IMR-90 (cell line): ENCODE measurements around the gene CAMTA1. TPM values are rescaled to one million over a fixed set of nuclear protein-coding genes. Genes with fewer than 3 reads are reported as not detected.

ENCODE experiments used
- ATAC-seq: fragments of 200-7000 bp; cut with Tn5 transposase; 2 replicates; pipeline ENCODE4 v1.9.1; 2020; ENCODE audit warnings: low read depth, mild to moderate bottlenecking, moderate library complexity
- BruUV-seq: library from RNA; stranded (reverse); fragments of 400-500 nt; replicated peaks from 2 replicates; lab custom pipeline; 2021; lab: Mats Ljungman, UMichigan
- CTCF ChIA-PET: fragments of 300-600 bp; formaldehyde crosslinking; extraction: SDS; loops from one replicate; lab custom pipeline; 2021; ENCODE audit warnings: antibody characterized with exemption; lab: Yijun Ruan, JAX
- POLR2A ChIA-PET: fragments of 300-600 bp; sonication (Branson Sonifier 250); formaldehyde crosslinking; loops from one replicate; lab custom pipeline; 2022; ENCODE audit warnings: antibody characterized with exemption; ENCODE audit not compliant: unreplicated experiment; lab: Charles Lee
- DNase-seq: peaks from one replicate; pipeline ENCODE4 v3.0.0; 2013
- H2AFZ ChIP-seq: replicated peaks from 2 replicates; pipeline ENCODE3; 2013; ENCODE audit warnings: low read length, mild to moderate bottlenecking; ENCODE audit not compliant: poor library complexity
- H2AK5ac ChIP-seq: 2 replicates; pipeline ENCODE4 v1.6.1; 2013; ENCODE audit warnings: low read depth, low read length, inconsistent platforms
- H2AK9ac ChIP-seq: replicated peaks from 2 replicates; pipeline ENCODE3; 2013; ENCODE audit warnings: mild to moderate bottlenecking, low read depth, low read length, moderate library complexity; ENCODE audit not compliant: poor library complexity
- H2BK120ac ChIP-seq: 2 replicates; pipeline ENCODE4 v1.6.1; 2013; ENCODE audit warnings: low read depth, low read length, inconsistent platforms
- H2BK15ac ChIP-seq: 3 replicates; pipeline ENCODE4 v1.6.1; 2013; ENCODE audit warnings: low read depth, low read length, inconsistent platforms
- H2BK20ac ChIP-seq: 2 replicates; pipeline ENCODE4 v1.6.1; 2013; ENCODE audit warnings: low read depth, mild to moderate bottlenecking, inconsistent platforms, low read length, moderate library complexity
- H2BK5ac ChIP-seq: 2 replicates; pipeline ENCODE4 v1.6.1; 2013; ENCODE audit warnings: mild to moderate bottlenecking, low read depth, low read length, inconsistent platforms; ENCODE audit not compliant: poor library complexity, severe bottlenecking
- H3K14ac ChIP-seq: replicated peaks from 2 replicates; pipeline ENCODE4 v1.6.1; 2013; ENCODE audit warnings: low read depth, low read length, inconsistent platforms
- H3K18ac ChIP-seq: 2 replicates; pipeline ENCODE4 v1.6.1; 2013; ENCODE audit warnings: low read depth, low read length, control low read depth
- H3K23ac ChIP-seq: 2 replicates; pipeline ENCODE4 v1.6.1; 2013; ENCODE audit warnings: low read depth, low read length, inconsistent platforms
- H3K27ac ChIP-seq: 2 replicates; pipeline ENCODE4 v1.5.1; 2013; ENCODE audit warnings: mild to moderate bottlenecking, control low read depth, low read length; ENCODE audit not compliant: insufficient read depth
- H3K27me3 ChIP-seq: 2 replicates; pipeline ENCODE4 v1.6.1; 2013; ENCODE audit warnings: low read length; ENCODE audit not compliant: control insufficient read depth, insufficient read depth
- H3K36me3 ChIP-seq: 2 replicates; pipeline ENCODE4 v1.6.1; 2013; ENCODE audit warnings: low read length, mixed read lengths; ENCODE audit not compliant: control insufficient read depth, insufficient read depth
- H3K4ac ChIP-seq: 2 replicates; pipeline ENCODE4 v1.6.1; 2013; ENCODE audit warnings: low read depth, low read length, inconsistent platforms
- H3K4me1 ChIP-seq: 2 replicates; pipeline ENCODE4 v1.6.1; 2013; ENCODE audit warnings: low read length, mixed read lengths; ENCODE audit not compliant: control insufficient read depth, insufficient read depth
- H3K4me2 ChIP-seq: 2 replicates; pipeline ENCODE4 v1.6.1; 2013; ENCODE audit warnings: low read depth, mild to moderate bottlenecking, control low read depth, low read length, moderate library complexity
- H3K4me3 ChIP-seq: 2 replicates; pipeline ENCODE4 v1.5.1; 2013; ENCODE audit warnings: low read depth, mild to moderate bottlenecking, control low read depth, low read length, moderate library complexity; ENCODE audit not compliant: insufficient read depth
- H3K56ac ChIP-seq: 2 replicates; pipeline ENCODE4 v1.6.1; 2013; ENCODE audit warnings: low read length, inconsistent platforms; ENCODE audit not compliant: insufficient read depth; ENCODE audit errors: extremely low read depth
- H3K79me1 ChIP-seq, 2 experiments: 2 replicates each; pipeline ENCODE4 v1.6.1; 2013; ENCODE audit warnings: low read length in 2 of 2, inconsistent platforms in 1 of 2, low read depth in 1 of 2
- H3K9ac ChIP-seq: 2 replicates; pipeline ENCODE4 v1.6.1; 2013; ENCODE audit warnings: low read depth, low read length, control low read depth
- H3K9me1 ChIP-seq: 2 replicates; pipeline ENCODE4 v1.6.1; 2013; ENCODE audit warnings: low read length, inconsistent platforms; ENCODE audit not compliant: insufficient read depth
- H3K9me3 ChIP-seq: 2 replicates; pipeline ENCODE4 v1.6.1; 2013; ENCODE audit warnings: low read length; ENCODE audit not compliant: control insufficient read depth, insufficient read depth
- H4K20me1 ChIP-seq: 2 replicates; pipeline ENCODE4 v1.6.1; 2013; ENCODE audit warnings: low read length, inconsistent platforms; ENCODE audit not compliant: insufficient read depth
- H4K5ac ChIP-seq: 2 replicates; pipeline ENCODE4 v1.6.1; 2013; ENCODE audit warnings: mild to moderate bottlenecking, low read depth, low read length, control low read depth
- H4K8ac ChIP-seq, 2 experiments: 2 replicates each; pipeline ENCODE4 v1.6.1; 2013; ENCODE audit warnings: low read depth in 2 of 2, low read length in 2 of 2, control low read depth in 1 of 2, inconsistent platforms in 1 of 2
- H4K91ac ChIP-seq: 2 replicates; pipeline ENCODE4 v1.6.1; 2013; ENCODE audit warnings: low read depth, low read length, inconsistent platforms; ENCODE audit not compliant: insufficient read depth
- BHLHE40 ChIP-seq: fragments of 150-350 bp; IDR thresholded peaks from 2 replicates; pipeline ENCODE4 v1.6.1; 2016; ENCODE audit warnings: mild to moderate bottlenecking, low read depth, low read length
- CEBPB ChIP-seq: IDR thresholded peaks from 2 replicates; pipeline ENCODE4 v1.6.1; 2012; ENCODE audit warnings: low read depth, low read length, improper control_type of control experiment
- CHD1 ChIP-seq: IDR thresholded peaks from 2 replicates; pipeline ENCODE4 v1.6.1; 2012; ENCODE audit warnings: low read depth, low read length, improper control_type of control experiment
- FOS ChIP-seq: fragments of 150-350 bp; IDR thresholded peaks from 2 replicates; pipeline ENCODE4 v1.6.1; 2016; ENCODE audit warnings: low read depth, low read length
- MAFK ChIP-seq: IDR thresholded peaks from 2 replicates; pipeline ENCODE4 v1.6.1; 2012; ENCODE audit warnings: low read depth, low read length, improper control_type of control experiment
- MAZ ChIP-seq: IDR thresholded peaks from 2 replicates; pipeline ENCODE4 v1.6.1; 2012; ENCODE audit warnings: low read depth, mild to moderate bottlenecking, low read length, improper control_type of control experiment, moderate library complexity, borderline replicate concordance
- MXI1 ChIP-seq: IDR thresholded peaks from 2 replicates; pipeline ENCODE4 v1.6.1; 2012; ENCODE audit warnings: low read depth, mild to moderate bottlenecking, low read length, moderate library complexity, borderline replicate concordance
- NFE2L2 ChIP-seq: fragments of 150-350 bp; IDR thresholded peaks from 2 replicates; pipeline ENCODE4 v1.6.1; 2016; ENCODE audit warnings: low read depth, mild to moderate bottlenecking, low read length
- POLR2A ChIP-seq: IDR thresholded peaks from 2 replicates; pipeline ENCODE4 v1.6.1; 2012; ENCODE audit warnings: mild to moderate bottlenecking, low read depth, low read length
- RAD21 ChIP-seq: IDR thresholded peaks from 2 replicates; pipeline ENCODE4 v1.6.1; 2012; ENCODE audit warnings: low read length, improper control_type of control experiment
- RCOR1 ChIP-seq: IDR thresholded peaks from 2 replicates; pipeline ENCODE4 v1.6.1; 2012; ENCODE audit warnings: mild to moderate bottlenecking, low read length, improper control_type of control experiment; ENCODE audit not compliant: insufficient replicate concordance
- RFX5 ChIP-seq: IDR thresholded peaks from 2 replicates; pipeline ENCODE4 v1.8.0; 2012; ENCODE audit warnings: low read depth, mild to moderate bottlenecking, low read length, moderate library complexity
- SMC3 ChIP-seq: fragments of 150-350 bp; IDR thresholded peaks from 2 replicates; pipeline ENCODE4 v1.6.1; 2016; ENCODE audit warnings: low read depth, mild to moderate bottlenecking, antibody characterized with exemption, low read length, moderate library complexity
- WGBS, 2 experiments: methylation state at CpG; one replicate each; pipeline versions ENCODE4 v1.1.5 to v1.1.7; 2013; ENCODE audit warnings: missing lambda C conversion rate in 2 of 2; ENCODE audit not compliant: insufficient read length in 1 of 2; ENCODE audit errors: extremely low coverage in 2 of 2; 5-methylcytosine and 5-hydroxymethylcytosine counted together
- dilution Hi-C: fragments of 300-500 bp; cut with HindIII; formaldehyde crosslinking; loops from one replicate; pipeline ENCODE4 v1.14.3; 2018; ENCODE audit warnings: low sequenced_read_pairs; ENCODE audit not compliant: unreplicated experiment
- in situ Hi-C: fragments of 300-500 bp; cut with MboI; formaldehyde crosslinking; loops from 3 replicates; pipeline ENCODE4 v1.14.3; 2019; ENCODE audit warnings: low sequenced_read_pairs, inconsistent platforms, mixed read lengths
- intact Hi-C: fragments of 100-400 bp; cut with micrococcal nuclease; formaldehyde crosslinking; loops from 2 replicates; pipeline ENCODE4 v1.10.0; 2022
- polyA plus RNA-seq, 3 experiments: library from polyadenylated mRNA; depleted of rRNA; stranded (reverse); fragments of >200 nt; gene quantifications; 2 replicates each; pipeline ENCODE4 v1.2.3, GENCODE V29; 2012; ENCODE audit warnings: low replicate concordance in 1 of 3
- total RNA-seq: library from RNA; depleted of rRNA; stranded (reverse); fragments of >200 nt; gene quantifications from 2 replicates; pipeline ENCODE4 v1.2.3, GENCODE V29; 2012
- TF ChIP-seq, protein P1 (sequence below): fragments of 150-350 bp; IDR thresholded peaks from 2 replicates; pipeline ENCODE4 v1.6.1; 2016; ENCODE audit warnings: low read depth, mild to moderate bottlenecking, low read length, moderate library complexity, borderline replicate concordance
- TF ChIP-seq, protein P2 (sequence below): conservative IDR thresholded peaks from 2 replicates; pipeline ENCODE4 v1.5.1; 2012; ENCODE audit warnings: mild to moderate bottlenecking, low read depth, low read length, improper control_type of control experiment
- TF ChIP-seq, protein P3 (sequence below): fragments of 150-350 bp; IDR thresholded peaks from 2 replicates; pipeline ENCODE4 v1.6.1; 2017; ENCODE audit warnings: mild to moderate bottlenecking, antibody characterized with exemption, low read length, low read depth

The CAMTA1 gene
- total and polyA plus RNA-seq, 2 of the 4 experiments (the other 2 are of a cell fraction), result 35.5 to 74.3 TPM

DNA sequence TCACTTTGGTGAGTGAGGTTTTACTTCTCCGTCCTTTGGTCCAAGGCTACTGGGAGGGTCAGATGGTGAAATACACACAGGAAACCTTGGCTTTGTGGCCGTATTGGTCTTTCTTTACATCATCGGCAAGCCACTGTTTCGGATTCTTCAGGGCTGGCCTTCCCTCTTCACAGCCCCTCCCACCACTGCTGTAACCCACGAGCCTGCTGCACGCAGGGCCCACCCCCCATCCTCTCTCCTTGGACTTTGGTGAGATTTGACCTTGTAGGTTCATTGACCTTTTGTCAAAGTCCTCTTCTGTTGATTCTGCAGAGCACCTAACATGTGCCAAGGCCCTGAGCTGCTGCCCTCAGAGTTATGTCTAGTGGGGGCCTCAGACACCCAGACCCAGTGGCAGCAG is 328.6 kb downstream of the CAMTA1 start:
- ATAC-seq (no peak), DNase-seq (no peak)
- Histone ChIP-seq H2BK20ac (no peak overlapping the region), H3K27me3 (peaks cover 7% of the 10 kb centered on the region), H3K4me1 (peaks cover 2% of the 10 kb centered on the region; the same call in 1 of the 2 replicates), H3K9me3 (no peaks in the 10 kb centered on the region; the same call in 1 of the 2 replicates), H3K56ac (no peak overlapping the region), H2AK5ac (no peak overlapping the region), H3K27ac (no peak overlapping the region), H3K4me3 (no peak overlapping the region), H3K36me3 (no peaks in the 10 kb centered on the region), H3K4me2 (no peak overlapping the region), H3K9me1 (no peaks in the 10 kb centered on the region), H2AK9ac (no peak overlapping the region), H2BK15ac (no peak overlapping the region), H2BK120ac (no peak overlapping the region), H2BK5ac (no peak overlapping the region), H3K23ac (no peak overlapping the region), H3K9ac (no peak overlapping the region), H4K91ac (no peak overlapping the region), H3K14ac (no peak overlapping the region), H3K79me1 (no peaks in the 10 kb centered on the region), H4K5ac (no peak overlapping the region), H4K8ac (no peak overlapping the region), H4K20me1 (no peaks in the 10 kb centered on the region), H3K18ac (no peak overlapping the region), H2AFZ (no peak overlapping the region), H3K4ac (no peak overlapping the region)
- dilution Hi-C loops, result no loop called here
- intact Hi-C loops, result no loop called here
- 82% methylated on average over 2 of the region's 6 CpGs; no CpG with 5 or more reads in 1 of the 2 experiments for WGBS, 2 experiments
- CTCF ChIA-PET, result no interaction called here
- TF ChIP-seq MXI1, result no peak
- TF ChIP-seq CEBPB, result no peak
- TF ChIP-seq MAFK, result no peak
- no peak for TF ChIP-seq POLR2A
- TF ChIP-seq, protein P1, sequence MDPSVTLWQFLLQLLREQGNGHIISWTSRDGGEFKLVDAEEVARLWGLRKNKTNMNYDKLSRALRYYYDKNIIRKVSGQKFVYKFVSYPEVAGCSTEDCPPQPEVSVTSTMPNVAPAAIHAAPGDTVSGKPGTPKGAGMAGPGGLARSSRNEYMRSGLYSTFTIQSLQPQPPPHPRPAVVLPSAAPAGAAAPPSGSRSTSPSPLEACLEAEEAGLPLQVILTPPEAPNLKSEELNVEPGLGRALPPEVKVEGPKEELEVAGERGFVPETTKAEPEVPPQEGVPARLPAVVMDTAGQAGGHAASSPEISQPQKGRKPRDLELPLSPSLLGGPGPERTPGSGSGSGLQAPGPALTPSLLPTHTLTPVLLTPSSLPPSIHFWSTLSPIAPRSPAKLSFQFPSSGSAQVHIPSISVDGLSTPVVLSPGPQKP, result no peak
- no peak for TF ChIP-seq RCOR1
- TF ChIP-seq, protein P2, sequence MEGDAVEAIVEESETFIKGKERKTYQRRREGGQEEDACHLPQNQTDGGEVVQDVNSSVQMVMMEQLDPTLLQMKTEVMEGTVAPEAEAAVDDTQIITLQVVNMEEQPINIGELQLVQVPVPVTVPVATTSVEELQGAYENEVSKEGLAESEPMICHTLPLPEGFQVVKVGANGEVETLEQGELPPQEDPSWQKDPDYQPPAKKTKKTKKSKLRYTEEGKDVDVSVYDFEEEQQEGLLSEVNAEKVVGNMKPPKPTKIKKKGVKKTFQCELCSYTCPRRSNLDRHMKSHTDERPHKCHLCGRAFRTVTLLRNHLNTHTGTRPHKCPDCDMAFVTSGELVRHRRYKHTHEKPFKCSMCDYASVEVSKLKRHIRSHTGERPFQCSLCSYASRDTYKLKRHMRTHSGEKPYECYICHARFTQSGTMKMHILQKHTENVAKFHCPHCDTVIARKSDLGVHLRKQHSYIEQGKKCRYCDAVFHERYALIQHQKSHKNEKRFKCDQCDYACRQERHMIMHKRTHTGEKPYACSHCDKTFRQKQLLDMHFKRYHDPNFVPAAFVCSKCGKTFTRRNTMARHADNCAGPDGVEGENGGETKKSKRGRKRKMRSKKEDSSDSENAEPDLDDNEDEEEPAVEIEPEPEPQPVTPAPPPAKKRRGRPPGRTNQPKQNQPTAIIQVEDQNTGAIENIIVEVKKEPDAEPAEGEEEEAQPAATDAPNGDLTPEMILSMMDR, result no peak
- TF ChIP-seq SMC3, result no peak
- TF ChIP-seq, protein P3, sequence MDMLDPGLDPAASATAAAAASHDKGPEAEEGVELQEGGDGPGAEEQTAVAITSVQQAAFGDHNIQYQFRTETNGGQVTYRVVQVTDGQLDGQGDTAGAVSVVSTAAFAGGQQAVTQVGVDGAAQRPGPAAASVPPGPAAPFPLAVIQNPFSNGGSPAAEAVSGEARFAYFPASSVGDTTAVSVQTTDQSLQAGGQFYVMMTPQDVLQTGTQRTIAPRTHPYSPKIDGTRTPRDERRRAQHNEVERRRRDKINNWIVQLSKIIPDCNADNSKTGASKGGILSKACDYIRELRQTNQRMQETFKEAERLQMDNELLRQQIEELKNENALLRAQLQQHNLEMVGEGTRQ, result no peak
- no peak for TF ChIP-seq FOS
- no peak for TF ChIP-seq NFE2L2
- no peak for TF ChIP-seq MAZ
- TF ChIP-seq RAD21, result no peak
- no peak for TF ChIP-seq BHLHE40
- TF ChIP-seq RFX5, result no peak
- TF ChIP-seq CHD1, result no peak
- POLR2A ChIA-PET, result no interaction called here
- no TSS peak for BruUV-seq
- in situ Hi-C loops, result no loop called here
